Measurements from ENCODE around the gene CNPPD1.

The CNPPD1 gene

DNA sequence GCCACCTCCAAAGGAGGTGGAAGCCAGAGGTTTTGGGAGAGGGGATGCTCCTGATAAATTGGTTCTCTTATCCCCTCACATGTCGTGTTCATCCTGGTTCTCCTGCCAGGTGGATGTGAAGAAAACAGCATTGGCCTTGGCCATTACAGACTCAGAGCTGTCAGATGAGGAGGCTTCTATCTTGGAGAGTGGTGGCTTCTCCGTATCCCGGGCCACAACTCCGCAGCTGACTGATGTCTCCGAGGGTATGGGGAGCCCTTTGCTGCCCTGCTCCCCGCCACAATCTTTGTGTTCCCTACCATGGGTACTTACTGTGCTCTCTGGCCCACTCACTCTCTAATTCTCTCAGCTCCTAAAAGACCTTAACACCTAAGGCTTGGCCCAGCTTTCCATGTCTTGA is 4.8 kb upstream of the CNPPD1 start:
- H3K27ac ChIP-seq, result no peak overlapping the region
- no peak for DNase-seq (ENCODE audit: low read depth, low spot score)

DNA sequence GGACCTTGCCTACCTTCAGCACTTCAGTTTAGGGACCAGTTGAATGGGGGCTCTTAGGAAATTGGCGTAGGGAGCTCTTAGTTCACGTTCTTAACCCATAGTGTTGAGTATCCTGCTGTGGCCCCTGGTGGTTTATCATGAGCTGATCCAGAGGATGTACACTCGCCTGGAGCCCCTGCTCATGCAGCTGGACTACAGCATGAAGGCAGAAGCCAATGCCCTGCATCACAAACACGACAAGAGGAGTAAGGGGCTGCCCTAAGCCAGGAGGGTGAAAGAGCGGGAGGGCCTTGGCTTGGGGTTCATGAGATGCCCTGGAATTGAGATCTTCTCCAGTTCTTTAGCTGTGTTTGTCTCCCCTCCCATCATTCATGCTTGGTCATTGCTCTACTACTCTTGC is 4.2 kb upstream of the CNPPD1 start:
- DNase-seq (ENCODE audit: low read depth, low spot score), result no peak
- no peak overlapping the region for H3K27ac ChIP-seq

DNA sequence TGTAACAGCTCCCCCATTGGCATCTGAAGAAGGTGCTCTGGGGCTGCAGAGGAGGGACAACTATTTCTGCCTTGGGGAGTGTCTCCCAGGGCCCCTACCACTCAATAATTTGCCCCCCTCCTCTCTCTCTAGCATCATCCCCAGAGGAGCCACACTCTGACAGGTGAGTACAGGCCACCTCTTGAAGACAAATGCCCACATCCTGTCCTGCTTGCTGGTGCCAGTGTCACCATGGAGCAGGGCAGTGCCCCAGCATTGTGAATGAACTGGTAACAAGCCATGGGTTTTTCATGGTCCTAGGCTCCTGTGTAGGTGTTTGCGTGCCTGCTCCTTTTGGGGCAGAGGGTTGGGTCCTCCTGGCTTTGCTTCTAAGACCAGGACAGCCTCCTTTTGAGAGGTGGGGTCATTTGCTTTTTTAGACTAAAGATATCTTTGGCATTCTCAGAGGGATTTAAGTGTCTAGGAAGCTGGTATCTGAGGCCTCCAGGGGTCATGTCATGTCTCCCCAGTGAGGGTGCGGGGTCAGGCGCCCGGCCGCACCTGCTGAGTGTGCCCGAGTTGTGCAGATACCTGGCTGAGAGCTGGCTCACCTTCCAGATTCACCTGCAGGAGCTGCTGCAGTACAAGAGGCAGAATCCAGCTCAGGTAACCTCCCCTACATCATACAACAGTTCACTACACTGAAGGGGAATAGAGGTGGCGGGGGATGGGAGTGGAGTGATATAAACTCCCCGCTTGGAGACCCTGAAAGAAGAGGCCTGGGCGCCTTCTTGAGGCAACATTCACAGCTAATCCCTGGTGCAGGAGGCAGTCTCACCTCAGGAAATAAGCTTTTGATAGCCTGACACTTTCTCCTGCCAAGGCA is 3.1 kb upstream of the CNPPD1 start:
- no peak for DNase-seq (ENCODE audit: low read depth, low spot score)
- no peak overlapping the region for H3K27ac ChIP-seq

DNA sequence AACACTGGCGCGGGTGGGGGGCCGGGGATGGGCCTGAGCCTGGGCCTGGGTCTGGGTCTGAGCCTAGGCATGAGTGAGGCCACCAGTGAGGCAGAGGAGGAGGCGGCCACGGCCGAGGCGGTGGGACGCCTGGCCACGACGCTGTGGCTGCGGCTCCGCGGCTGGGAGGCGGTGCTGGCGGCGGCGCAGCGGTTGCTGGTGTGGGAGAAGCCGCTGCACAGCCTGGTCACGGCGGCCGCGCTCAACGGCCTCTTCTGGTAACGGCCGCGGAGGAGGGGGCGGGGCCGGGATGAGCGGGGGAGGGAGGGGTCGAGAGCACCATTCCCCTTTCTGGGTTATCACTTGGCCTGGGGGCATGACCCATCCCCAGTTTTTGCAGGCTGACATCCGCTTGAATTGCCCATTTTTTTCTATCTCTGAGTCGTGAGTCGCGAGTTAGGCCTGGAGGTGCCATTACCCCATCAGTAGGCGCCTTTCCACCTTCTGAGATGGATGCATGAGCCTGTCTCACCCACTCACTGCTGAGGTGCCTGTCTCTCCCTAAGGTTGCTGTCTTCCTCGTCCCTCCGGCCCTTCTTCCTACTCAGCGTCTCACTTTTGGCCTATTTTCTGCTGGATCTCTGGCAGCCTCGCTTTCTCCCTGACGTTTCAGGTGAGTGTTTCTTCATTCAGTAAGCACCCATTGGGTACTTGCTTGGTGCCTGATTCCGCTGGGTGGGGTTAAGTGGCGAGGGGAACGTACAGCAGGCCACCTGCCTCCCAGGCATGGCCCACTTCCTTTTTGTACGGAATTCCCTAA is 1.9 kb upstream of the CNPPD1 start:
- H3K27ac ChIP-seq, result peak overlapping the region; percentile 99
- no peak for DNase-seq (ENCODE audit: low read depth, low spot score)

DNA sequence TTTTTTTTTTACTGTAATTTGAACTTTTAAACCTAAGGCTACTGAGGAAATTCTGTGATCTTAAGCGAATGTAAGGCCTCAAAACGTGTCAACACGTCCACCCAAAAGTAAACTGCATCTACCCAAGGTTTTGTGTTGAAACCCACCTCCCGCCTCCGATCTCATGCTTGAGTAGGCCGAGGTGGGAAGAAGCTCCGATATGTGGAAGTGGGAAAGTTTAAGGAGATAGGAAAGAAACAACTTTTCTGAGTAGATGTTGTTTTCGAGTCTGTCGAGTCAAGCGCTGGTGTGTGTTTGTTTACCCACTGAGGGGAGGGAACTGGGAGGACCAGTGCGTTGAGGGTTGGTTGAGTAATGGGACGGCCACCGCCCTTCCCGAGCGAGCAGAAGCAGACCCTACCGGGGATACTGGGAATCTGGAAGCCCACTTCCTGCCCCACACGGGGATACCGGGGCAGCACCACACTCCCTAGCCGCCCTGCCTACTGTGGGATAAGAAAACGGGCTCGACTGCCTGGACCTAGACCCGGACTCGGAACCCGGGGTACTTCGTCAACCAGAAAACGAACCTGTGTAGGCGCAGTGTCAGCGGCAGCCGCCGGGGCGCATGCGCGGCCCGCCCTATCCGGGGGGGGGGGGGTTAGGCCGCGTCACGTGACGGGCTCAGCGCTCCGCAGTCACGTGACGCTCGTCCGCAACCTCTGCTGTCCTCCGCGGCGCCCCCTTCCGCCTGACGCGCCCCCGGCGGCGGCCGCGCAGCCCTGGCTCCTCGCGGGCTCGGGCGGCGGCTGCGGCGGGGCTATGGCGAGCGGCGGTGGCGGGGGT is 1.0 kb upstream of the CNPPD1 start, which contains the start of gene RETREG2:
Gene RETREG2 (plus strand): TSS at position 724 of the 825 bp plus-strand sequence. CDS start 78 bp downstream, at position 802.
- peak within 1 kb of the TSS; percentile 99 for H3K27ac ChIP-seq
- peak; percentile 82 for DNase-seq (ENCODE audit: low read depth, low spot score)

DNA sequence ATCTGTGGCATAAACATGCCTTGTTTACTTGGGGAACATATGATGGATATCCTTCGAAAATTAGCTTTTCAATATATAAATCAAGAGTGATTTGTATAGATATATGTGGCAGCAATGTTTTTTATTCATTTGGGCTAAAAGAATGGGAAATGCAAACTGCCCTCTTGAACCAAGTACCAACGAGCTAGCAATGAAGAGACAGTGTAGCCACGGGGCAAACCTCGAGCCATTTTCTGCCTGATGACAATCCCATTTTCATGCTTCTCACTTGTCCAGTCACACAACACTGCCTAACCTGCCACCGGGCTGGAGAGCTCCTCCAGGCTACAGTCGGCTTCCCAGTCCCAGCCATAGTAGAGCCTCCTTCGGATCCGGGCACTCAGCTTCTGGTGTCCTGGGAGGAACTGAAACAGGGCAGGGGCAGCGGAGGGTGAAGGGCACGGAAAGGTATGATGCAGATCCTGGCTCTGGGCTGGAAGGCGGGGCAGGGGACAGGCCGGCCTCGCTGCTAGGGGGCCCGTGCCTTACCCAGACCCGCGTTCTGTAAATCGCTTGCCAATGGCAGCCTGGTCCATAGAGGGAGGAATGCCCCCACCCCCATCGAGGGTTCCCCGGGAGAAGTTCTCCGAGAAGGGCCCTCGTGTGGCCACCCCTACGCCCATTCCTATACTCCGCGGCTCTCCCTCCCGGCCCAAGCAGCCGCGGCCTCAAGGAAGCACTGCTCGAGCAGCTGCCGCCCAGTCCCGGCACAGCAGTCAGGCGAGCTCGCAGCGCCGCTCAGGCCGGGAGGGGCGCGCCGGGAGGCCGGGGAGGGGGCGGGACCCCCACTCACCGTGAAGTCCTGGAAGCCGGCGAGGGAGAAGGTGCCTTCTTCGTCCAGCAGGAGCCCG is 552 bp downstream of the CNPPD1 start:
- H3K27ac ChIP-seq, result peak overlapping the region; percentile 99
- no peak for DNase-seq (ENCODE audit: low read depth, low spot score)

DNA sequence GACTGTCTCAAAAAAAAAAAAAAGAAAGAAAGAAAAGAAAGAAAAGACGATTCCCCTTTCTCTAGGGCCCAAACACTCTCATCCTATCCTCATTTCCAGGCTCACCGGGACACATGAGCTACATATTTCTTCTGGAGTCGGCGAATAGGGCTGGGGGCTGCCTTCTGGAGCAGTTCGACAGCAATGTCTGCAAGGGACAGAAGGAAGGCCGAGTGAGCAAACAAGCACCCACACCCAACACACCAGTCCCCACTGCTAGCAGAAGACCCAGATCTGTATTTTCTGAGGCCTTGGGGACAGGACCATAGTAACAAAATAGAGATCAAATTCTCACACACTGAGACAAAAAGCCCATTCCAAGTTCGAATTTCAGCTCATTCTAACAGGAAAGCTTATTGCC is 1.2 kb downstream of the CNPPD1 start:
- DNase-seq (ENCODE audit: low read depth, low spot score), result no peak
- peak overlapping the region; percentile 99 for H3K27ac ChIP-seq

DNA sequence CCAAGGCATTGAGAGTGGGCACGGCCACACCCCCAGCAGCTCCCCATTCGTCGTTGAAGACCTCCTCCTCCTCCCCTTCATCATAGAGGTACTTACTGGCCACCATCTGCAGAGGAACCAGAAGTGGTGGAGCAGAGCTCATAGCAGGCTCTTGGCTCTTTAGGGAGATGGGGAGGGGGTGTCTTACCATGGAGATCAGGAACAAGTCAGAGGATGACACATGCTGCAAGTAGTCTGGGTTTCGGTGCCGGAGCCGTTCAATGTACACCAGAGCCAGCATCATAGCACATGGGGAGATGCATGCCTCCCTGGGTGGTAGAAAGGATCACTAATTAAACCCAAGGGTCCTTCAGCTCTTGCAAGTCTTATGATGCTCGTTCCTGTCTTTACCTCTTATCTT is 1.9 kb downstream of the CNPPD1 start:
- H3K27ac ChIP-seq, result no peak overlapping the region

DNA sequence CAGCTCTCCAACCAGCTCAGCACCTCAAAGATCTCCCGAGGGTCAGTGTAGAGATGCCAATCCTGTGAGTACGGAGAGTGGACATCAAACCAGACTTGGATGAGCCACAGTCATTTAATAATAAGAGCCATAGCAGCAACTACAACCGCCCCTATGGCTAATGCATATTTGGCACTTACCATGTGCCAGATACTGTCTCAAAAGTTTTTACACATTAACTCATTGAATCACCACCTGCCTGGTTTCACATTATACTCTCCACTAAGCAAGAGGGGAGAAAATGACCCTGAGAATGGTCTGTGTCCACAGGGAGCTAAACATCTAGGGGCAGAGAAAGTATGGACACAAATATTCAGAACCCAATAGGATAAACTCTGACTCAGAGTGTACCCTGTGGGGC is 2.6 kb downstream of the CNPPD1 start:
- no peak for DNase-seq (ENCODE audit: low read depth, low spot score)
- H3K27ac ChIP-seq, result no peak overlapping the region

More for the DNA sequence above, 1.9 kb downstream of the CNPPD1 start:
- no peak for DNase-seq (ENCODE audit: low read depth, low spot score)

DNA sequence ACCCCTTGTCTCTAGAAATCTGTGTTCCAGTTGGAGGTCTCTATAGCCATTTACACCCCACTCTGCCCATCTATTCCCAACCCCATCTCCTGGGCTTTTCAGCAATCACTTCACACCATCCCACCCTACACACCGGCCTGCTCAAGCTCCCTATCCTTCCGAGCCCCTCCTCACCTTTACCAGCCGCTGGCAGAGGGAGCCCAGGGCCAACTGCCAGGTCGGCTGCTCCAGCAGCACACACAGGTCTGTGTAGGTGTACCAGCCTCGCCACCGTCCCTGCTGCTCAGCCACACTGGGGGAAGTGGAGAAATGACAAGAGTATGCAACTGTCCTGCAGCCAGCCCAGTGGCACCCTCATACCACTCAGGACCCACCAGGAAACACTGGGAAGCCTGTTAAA is 3.5 kb downstream of the CNPPD1 start:
- H3K27ac ChIP-seq, result no peak overlapping the region
- DNase-seq (ENCODE audit: low read depth, low spot score), result no peak

DNA sequence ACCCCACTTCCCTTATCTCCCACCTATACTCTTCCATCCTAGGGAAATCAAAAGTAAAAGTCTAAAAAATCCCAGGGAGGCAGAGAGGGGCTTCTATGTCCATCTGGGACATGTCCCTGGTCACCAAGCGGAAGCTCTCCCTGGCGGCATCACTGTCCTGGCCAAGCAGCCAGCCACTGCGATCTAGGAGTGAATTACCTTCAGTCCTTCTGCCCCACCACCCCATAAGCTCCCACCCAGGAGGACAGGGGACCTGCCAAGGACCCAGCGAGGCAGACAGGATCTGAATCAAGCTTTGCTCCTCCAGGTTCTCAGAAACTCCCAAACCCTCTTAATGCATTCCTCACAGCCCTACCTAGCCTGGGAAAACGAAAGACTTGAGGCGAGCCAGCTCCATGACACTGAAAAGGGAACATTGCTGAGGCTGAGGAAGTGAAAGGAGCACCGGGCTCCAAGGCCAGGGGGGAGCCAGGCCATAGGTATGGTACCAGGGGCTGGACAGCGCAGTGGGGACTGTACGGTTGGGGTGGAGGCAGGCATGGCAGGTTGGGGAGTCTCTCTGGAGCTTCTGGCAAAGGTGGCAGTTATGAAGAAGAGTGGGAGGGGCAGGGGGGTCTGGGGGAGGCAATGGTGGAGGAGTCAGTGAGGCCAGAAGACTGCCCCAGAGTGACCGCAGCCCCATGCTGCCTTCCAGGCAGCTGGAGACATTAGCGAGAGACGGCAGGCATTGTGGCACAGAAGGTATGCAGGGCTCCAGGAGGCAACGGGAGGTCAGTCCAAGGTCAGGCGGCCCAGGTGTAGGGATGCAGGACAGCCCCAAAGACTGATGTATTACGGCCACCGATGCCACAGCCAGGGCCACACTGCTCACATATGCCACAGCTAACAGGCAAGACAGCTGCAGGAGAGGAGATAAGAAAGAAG is 4.2 kb downstream of the CNPPD1 start:
- no peak overlapping the region for H3K27ac ChIP-seq
- DNase-seq (ENCODE audit: low read depth, low spot score), result no peak

DNA sequence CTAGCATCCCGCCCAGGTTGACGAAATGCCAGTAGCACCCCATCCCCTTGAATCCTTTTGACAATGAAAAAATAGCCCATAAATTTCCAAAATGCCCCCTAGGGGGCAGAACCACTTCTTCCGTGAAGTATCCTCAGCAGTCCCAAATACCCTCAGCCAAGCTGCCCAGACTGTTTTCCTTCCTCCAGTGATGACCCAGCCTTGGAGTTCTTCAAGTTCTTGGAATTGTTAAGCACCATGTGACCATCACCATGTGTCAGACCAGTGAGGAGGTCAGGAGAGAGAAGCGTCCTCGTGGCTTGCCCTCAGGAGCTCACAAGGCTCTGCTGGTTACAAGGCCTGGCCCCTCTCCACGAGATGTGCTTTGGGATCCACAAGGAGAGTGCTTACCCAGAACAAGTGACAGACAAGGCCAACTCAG is 5.5 kb downstream of the CNPPD1 start:
- DNase-seq (ENCODE audit: low read depth, low spot score), result no peak
- no peak overlapping the region for H3K27ac ChIP-seq

DNA sequence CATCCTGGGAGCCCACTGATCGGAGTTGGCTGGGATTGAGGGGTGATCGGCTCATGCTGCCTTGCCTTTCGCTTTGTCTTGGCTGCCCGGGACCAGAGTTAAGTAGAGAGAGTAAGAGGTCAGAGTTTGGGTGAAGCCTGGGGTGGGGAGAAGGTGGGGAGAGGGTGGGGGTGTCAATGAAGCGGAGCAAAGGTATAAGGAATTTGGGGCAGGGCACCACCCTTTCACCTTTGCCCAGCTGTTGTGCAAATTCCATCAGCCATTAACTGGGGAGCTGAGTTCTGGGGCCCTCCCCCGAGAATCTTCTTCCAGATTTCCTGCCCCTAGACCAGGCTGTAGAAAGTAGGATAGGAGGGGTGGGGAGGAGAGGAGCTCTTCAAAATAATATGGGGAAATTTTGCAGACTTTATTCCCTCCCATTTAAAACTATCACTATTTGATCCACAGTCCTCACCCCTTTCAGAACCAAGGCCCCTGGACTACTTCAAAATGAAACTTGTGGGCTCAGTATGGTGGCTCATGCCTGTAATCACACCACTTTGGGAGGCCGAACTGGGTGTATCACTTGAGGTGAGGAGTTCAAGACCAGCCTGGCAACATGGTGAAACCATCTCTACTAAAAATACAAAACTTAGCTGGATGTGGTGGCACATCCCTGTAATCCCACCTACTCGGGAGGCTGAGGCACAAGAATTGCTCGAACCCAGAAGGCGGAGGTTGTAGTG is 6.6 kb downstream of the CNPPD1 start, which contains the start of gene SLC23A3:
Gene SLC23A3 (minus strand): TSS at position 100 of the 725 bp plus-strand sequence. CDS start 45 bp downstream, at position 55.
- DNase-seq (ENCODE audit: low read depth, low spot score), result no peak

DNA sequence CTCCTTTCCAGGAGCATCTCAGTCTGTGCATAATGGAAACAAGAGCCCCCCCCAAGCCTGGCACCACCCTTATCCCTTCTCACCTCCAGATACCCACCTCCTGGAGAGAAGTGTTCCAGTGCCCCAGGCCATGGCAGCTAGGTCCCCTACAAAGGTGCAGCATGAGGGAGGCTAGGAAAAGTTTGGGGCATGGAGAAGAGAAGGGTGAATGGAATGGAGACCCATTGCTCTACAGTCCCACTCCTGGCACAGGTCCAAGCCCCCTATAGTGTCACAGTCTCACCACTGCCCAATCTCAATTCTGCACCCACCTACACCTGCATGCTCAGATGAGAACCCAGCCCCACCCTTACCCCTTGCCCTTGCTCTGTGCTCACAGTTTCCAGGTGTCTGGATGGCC is 7.8 kb downstream of the CNPPD1 start:
- no peak overlapping the region for H3K27ac ChIP-seq
- DNase-seq (ENCODE audit: low read depth, low spot score), result no peak

More for the DNA sequence above, 6.6 kb downstream of the CNPPD1 start, which contains the start of gene SLC23A3:
- no peak within 1 kb of the TSS for H3K27ac ChIP-seq

DNA sequence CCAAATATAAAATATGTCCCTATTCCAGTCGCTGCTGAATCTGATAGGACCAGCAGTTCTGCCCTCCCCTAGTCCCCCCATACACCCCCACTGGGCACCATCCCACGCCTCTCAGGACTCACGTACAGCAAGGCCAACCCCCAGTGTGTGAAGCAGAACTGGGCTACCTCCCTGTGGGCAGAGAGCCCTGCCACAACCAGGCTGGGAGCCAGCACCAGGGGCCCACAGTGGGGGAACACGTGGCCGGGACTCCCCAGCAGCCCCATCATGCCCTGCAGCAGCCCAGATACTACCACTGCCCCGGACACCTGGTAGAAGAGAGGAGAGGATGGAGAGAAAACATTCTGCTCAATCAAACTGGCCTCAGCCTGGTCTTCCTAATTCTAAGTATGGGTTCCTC is 8.2 kb downstream of the CNPPD1 start:
- no peak for DNase-seq (ENCODE audit: low read depth, low spot score)
- no peak overlapping the region for H3K27ac ChIP-seq

DNA sequence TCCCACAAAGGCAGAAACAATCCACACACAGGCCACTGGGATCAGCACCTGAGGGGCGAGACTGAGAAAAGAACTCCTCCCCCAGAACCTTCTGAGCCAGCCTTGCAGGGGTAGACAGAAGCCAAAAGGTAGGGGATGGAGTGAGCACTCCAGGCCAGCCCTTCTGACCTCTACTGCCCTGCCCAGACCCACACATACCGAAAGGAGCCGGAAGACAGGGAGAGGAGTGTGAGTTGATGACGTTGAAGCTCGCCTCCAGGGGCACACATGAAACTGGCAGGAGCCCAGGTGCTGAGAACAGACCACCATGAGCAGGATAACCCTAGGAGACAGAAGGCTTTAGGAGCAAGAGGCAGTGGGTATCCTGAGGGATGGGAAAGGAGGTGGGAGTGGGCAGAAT is 8.7 kb downstream of the CNPPD1 start:
- no peak for DNase-seq (ENCODE audit: low read depth, low spot score)

DNA sequence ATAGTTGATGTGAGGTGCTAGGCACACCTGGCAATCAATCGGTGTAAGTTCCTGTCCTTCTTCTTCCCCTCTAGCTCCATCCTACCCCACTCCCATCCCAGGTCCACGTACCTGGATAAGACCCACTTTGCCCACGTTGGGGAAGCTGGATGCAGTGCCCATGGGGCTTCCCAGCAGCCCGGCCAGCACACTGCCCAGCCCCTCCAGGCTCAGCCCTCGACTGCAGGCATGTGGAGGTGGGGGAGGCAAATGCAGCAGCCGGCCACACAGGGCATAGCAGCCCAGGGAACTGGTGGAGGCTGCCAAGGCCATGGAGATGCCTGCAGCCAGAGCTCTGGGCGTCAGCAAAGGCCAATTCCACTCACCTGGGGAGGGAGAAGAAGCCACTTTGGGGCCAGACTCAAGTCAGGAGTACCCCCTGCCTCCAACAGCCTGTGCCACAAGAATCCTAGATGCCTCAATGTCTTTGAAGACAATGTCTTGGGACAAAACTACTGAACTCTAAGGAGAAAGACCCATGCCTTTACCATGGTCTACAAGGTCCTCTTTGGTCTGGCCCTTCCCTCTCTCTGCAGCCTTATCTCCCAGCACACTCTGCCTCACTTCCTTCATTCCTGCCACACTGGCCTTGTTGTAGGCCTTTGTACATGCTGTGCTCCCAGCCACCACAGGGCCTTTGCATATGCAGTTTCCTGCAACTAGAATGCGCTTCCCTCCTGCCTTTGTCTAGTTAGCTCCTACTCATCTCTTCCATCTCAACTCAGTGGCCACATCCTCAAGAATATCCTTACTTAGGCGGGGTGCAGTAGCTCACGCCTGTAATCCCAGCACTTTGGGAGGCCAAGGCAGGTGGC is 11.4 kb downstream of the CNPPD1 start:
- no peak overlapping the region for H3K27ac ChIP-seq
- DNase-seq (ENCODE audit: low read depth, low spot score), result no peak

More for the DNA sequence above, 8.7 kb downstream of the CNPPD1 start:
- H3K27ac ChIP-seq, result no peak overlapping the region

All from epithelial cell of prostate (primary cell).